SK-N-SH (cell line): ENCODE data around the gene PLA2G4E.

Experiments
- EZH2phosphoT487 ChIP-seq: fragments of 200-600 bp; sonication (generic); IDR thresholded peaks from 2 replicates; pipeline ENCODE4 v1.6.1; 2017; ENCODE audit warnings: low read depth, mixed run types, mild to moderate bottlenecking, antibody characterized with exemption, moderate library complexity, borderline replicate concordance
- FOSL2 ChIP-seq: IDR thresholded peaks from 2 replicates; pipeline ENCODE4 v1.4.0; 2012; ENCODE audit warnings: low read depth, mild to moderate bottlenecking, moderate library complexity, borderline replicate concordance
- GABPA ChIP-seq: IDR thresholded peaks from 2 replicates; pipeline ENCODE4 v1.4.0; 2012; ENCODE audit warnings: low read depth, mild to moderate bottlenecking
- MEF2A ChIP-seq: IDR thresholded peaks from 2 replicates; pipeline ENCODE4 v1.4.0; 2012; ENCODE audit warnings: low read depth, borderline replicate concordance
- TAF1 ChIP-seq: IDR thresholded peaks from 2 replicates; pipeline ENCODE4 v1.6.1; 2012; ENCODE audit warnings: low read depth, mild to moderate bottlenecking, low read length, moderate library complexity, borderline replicate concordance
- TF ChIP-seq, protein P1 (sequence below): IDR thresholded peaks from 2 replicates; pipeline ENCODE4 v1.4.0; 2012; ENCODE audit warnings: low read depth
- TF ChIP-seq, protein P2 (sequence below): fragments of 200-600 bp; sonication (generic); IDR thresholded peaks from 2 replicates; pipeline ENCODE4 v1.6.1; 2017; ENCODE audit warnings: antibody characterized with exemption, mild to moderate bottlenecking, moderate library complexity

DNA sequence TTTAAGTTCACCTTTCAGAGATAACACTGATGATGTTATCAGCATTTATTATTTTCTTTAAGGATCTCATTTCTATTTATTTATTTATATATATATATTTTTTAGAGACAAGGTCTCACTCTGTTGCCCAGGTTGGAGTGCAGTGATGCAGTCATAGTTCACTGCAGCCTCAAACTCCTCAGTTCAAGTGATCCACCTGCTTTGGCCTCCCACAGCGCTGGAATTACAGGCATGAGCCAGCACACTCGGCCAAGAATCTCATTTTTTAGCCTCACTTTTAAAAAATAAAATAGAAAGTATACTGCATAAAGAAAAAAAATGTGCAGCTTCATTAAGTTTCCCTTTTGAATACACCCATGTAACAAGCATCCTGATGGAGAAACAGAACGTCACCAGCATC, 37.9 kb upstream of the PLA2G4E start:
- TF ChIP-seq MEF2A (no peak), GABPA (no peak), EZH2phosphoT487 (no peak), FOSL2 (no peak), TAF1 (no peak)
- TF ChIP-seq, protein P1, sequence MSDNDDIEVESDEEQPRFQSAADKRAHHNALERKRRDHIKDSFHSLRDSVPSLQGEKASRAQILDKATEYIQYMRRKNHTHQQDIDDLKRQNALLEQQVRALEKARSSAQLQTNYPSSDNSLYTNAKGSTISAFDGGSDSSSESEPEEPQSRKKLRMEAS, result no peak
- TF ChIP-seq, protein P2, sequence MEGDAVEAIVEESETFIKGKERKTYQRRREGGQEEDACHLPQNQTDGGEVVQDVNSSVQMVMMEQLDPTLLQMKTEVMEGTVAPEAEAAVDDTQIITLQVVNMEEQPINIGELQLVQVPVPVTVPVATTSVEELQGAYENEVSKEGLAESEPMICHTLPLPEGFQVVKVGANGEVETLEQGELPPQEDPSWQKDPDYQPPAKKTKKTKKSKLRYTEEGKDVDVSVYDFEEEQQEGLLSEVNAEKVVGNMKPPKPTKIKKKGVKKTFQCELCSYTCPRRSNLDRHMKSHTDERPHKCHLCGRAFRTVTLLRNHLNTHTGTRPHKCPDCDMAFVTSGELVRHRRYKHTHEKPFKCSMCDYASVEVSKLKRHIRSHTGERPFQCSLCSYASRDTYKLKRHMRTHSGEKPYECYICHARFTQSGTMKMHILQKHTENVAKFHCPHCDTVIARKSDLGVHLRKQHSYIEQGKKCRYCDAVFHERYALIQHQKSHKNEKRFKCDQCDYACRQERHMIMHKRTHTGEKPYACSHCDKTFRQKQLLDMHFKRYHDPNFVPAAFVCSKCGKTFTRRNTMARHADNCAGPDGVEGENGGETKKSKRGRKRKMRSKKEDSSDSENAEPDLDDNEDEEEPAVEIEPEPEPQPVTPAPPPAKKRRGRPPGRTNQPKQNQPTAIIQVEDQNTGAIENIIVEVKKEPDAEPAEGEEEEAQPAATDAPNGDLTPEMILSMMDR, result no peak
